GDM1 (cell line): Measurements from ENCODE around the gene LYST.
"Not testable (repeated sequence)": the region's sequence is repeated elsewhere in the genome, so short reads cannot be mapped to it uniquely, and the experiment has no call there.

Experiments
- DNase-seq: peaks from one replicate; lab custom pipeline; 2025; lab: John Stamatoyannopoulos, UW

LYST gene

DNA sequence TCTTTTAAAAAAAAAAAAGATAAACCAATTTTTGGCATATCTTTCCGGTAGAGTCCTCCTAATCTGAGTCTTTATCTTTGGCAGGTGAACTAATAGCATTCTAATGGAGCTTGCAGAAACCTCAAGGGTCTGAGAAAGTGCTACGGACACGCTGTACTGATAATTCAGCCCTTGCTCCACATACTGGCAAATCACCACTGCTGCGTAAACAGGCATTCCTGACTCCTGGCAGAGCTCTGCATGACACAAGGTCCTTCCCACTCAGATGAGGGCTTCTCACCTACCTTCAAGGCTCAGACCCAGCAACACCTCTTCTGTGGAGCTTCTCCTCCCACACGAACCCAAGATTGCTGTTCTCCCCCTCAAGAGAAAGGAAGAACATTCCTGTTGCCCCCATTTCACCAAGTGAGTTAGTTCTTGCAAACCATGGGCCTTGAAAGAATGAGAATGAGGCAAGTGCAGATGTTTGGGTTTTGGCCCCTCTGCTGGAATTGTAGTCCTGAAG is 48.0 kb downstream of the LYST start:
- DNase-seq, result no peak

DNA sequence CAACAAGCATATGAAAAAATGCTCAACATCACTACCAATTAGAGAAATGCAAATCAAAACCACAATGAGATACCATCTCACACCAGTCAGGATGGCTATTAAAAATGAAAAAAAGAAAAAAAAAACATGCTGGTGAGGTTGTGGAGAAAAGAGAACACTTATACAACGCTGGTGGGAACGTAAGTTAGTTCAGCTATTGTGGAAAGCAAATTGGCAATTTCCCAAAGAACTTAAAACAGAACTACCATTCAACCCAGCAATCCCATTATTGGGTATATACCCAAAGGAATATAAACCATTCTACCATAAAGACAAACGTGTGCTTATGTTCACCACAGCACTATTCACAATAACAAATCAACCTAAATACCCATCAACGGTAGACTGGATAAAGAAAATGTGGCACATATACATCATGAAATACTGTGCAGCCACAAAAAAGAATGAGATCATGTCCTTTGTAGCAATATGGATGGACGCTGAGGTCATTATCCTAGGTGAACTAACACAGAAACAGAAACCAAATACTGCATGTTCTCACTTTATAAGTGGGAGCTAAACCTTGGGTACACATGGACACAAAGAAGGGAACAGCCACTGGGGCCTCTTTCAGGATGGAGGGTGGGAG is 49.5 kb downstream of the LYST start:
- DNase-seq, result no peak

- DNase-seq, result no peak
Observed at GRCh38 chr1:235809688-235810397, 56.9 kb downstream of the LYST start.

DNA sequence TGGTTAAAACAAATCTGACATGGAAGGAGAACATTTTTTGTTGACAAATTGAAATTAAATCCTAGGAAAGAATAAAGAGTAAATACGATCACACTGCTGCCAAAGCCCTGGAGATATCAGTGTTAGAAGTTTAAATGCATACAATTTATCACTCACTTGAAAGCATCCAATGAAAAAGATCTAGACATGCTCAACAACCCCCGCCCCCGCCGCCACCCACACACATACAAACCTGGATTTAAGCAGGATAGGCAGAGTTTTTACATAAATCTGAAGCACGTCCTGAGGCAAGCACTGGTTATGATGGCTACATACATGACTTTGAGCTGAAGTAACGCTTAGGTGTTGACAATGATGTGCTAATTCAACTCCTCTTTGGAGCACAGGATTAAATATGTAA is 58.5 kb downstream of the LYST start:
- DNase-seq, result no peak

- DNase-seq, result no peak
Observed at GRCh38 chr1:235806123-235806522, 60.6 kb downstream of the LYST start.

- no peak for DNase-seq
Observed at GRCh38 chr1:235802573-235803346, 63.9 kb downstream of the LYST start.

- no peak for DNase-seq
Observed at GRCh38 chr1:235799264-235799663, 67.4 kb downstream of the LYST start.

- no peak for DNase-seq
Observed at GRCh38 chr1:235791532-235792060, 75.1 kb downstream of the LYST start.

DNA sequence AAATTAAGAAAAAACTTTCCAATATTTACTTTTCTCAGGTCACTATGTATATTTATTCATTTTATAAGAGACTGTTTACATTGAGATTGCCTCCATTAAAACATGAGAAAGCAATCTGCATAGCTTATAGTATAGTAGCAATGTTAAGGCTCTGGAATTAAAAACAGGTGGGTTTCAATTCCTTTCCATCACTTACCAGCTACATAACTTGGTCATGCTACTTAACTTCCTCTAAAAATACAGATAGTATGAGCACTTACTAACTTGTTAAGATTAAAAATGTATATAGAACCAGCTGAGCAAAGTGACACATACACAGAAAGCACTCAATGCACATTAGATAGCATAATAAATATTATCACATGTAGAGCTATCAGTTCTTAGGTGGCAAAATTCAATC is 76.6 kb downstream of the LYST start:
- DNase-seq, result no peak

- not testable (repeated sequence) for DNase-seq
Observed at GRCh38 chr1:235786227-235786898, 80.3 kb downstream of the LYST start.

DNA sequence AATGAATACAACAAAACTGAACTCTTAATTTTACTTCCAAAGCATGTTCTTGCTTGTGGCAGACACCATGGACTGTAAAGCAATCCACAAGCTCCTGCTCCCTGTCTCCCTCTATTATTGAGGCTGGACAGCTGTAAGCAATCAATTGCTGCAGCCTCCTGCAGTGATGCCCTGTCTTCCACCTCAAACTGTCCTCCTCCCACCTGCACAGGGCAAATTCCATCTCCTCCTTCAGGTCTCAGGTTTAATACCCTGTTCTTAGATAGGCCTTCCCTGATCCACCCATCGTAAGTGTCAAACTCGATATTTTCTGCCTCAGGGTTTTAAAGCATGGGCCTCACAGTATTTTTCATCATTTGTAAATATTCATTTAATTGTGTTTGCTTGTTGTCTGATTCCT is 81.8 kb downstream of the LYST start:
- DNase-seq, result no peak

- DNase-seq, result no peak
Observed at GRCh38 chr1:235783148-235783776, 83.4 kb downstream of the LYST start.

GRCh38 chr1:235782601-235783000 is 84.1 kb downstream of the LYST start:
- DNase-seq, result no peak

GRCh38 chr1:235781807-235782206 is 84.9 kb downstream of the LYST start:
- no peak for DNase-seq

- DNase-seq, result no peak
Observed at GRCh38 chr1:235779770-235780169, 86.9 kb downstream of the LYST start.

GRCh38 chr1:235776396-235776795 is 90.3 kb downstream of the LYST start:
- no peak for DNase-seq

DNA sequence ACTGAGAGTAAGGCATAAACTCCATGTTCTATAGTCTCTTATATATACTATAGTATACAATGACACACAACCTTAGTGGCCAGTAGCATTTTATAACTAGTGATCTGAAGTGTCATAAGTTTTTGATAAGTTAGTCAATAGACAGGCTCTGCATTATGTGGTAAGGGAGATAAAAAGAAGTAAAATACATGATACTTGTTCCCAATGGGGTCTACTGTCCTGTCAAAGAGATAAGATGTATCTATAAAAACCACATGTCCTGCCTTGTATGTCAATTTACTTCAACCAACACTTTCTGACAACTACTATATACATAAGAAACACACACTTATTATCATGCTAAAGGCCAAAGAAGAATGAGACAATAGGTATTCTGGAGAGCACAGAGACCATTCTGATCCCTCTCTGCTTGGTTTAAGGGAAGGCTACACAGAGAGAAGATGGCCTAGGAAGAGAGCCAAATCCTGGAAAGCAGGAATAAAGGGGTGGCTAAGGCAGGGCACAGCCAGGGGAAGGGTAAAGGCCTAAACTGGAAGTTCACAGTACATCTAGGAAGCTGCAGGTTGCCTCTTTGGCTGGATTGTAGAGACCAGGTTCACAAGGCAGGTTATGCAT is 91.4 kb downstream of the LYST start:
- DNase-seq, result no peak

- DNase-seq, result no peak
Observed at GRCh38 chr1:235767795-235768194, 98.9 kb downstream of the LYST start.

DNA sequence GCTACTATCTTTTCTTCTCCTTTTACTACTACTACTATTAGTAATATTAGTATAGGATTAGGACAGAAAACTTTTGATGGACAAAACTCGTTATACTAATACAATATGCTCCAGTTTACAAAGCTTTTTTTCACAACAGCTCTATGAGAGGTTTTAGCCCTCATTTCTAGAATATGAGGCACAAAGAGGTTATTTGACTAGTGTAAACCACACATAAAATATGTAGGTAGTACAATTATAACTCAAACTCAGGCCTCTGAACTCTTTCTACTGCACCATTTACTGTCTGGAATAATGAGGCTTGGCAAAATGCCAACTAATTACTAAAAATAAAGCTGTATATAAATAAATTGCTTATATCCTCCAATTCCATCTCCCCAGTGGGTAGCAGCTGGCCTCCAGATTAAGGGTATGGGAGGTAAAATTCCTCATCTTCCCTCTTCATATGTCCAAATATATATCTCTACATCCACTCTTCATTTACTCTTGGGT is 99.9 kb downstream of the LYST start:
- no peak for DNase-seq

- no peak for DNase-seq
Observed at GRCh38 chr1:235763962-235764361, 102.7 kb downstream of the LYST start.

GRCh38 chr1:235759336-235759735 is 107.4 kb downstream of the LYST start:
- no peak for DNase-seq
